NCI-H146 treated with DMSO at 0.1 percent for 48 hours (cell line): Measurements from ENCODE around the gene MOB3A.
A peak's percentile ranks its signal among the peaks of the same experiment; 100 is the strongest.
"Not testable (repeated sequence)": the region's sequence is repeated elsewhere in the genome, so short reads cannot be mapped to it uniquely, and the experiment has no call there.

Experiments
- DNase-seq: peaks from one replicate; lab custom pipeline; 2025; ENCODE audit not compliant: unreplicated experiment; lab: John Stamatoyannopoulos, UW

MOB3A gene

GRCh38 chr19:2096034-2096479 lies at the start of gene MOB3A:
Gene MOB3A, minus strand, starts transcription at chr19:2096326. Its CDS starts 17,766 bp downstream, at chr19:2078560.
- DNase-seq, result peak; percentile 66

GRCh38 chr19:2145831-2146241 lies 49.7 kb upstream of the MOB3A start:
- no peak for DNase-seq

GRCh38 chr19:2144190-2144589 lies 48.1 kb upstream of the MOB3A start:
- no peak for DNase-seq

- no peak for DNase-seq
These were observed 46.2 kb upstream of the MOB3A start for GRCh38 chr19:2142173-2142829.

- DNase-seq, result no peak
These were observed 44.0 kb upstream of the MOB3A start for GRCh38 chr19:2140138-2140569.

- DNase-seq, result no peak
These were observed 43.4 kb upstream of the MOB3A start for GRCh38 chr19:2139385-2140137.

GRCh38 chr19:2138061-2138728 lies 42.1 kb upstream of the MOB3A start:
- no peak for DNase-seq

GRCh38 chr19:2136796-2137195 lies 40.7 kb upstream of the MOB3A start:
- DNase-seq, result no peak

GRCh38 chr19:2135474-2136402 lies 39.6 kb upstream of the MOB3A start:
- no peak for DNase-seq

GRCh38 chr19:2132731-2133490 lies 36.8 kb upstream of the MOB3A start:
- no peak for DNase-seq

- DNase-seq, result no peak
These were observed 36.1 kb upstream of the MOB3A start for GRCh38 chr19:2132191-2132590.

GRCh38 chr19:2131012-2131975 lies 35.2 kb upstream of the MOB3A start:
- DNase-seq, result not testable (repeated sequence)

- DNase-seq, result no peak
These were observed 34.0 kb upstream of the MOB3A start for GRCh38 chr19:2129892-2130770.

- no peak for DNase-seq
These were observed 33.4 kb upstream of the MOB3A start for GRCh38 chr19:2129486-2129885.

- no peak for DNase-seq
These were observed 32.9 kb upstream of the MOB3A start for GRCh38 chr19:2129022-2129421.

- DNase-seq, result not testable (repeated sequence)
These were observed 32.1 kb upstream of the MOB3A start for GRCh38 chr19:2128252-2128651.

GRCh38 chr19:2127758-2128157 lies 31.6 kb upstream of the MOB3A start:
- no peak for DNase-seq
